ENCODE results near the gene ABL2.

ABL2 gene

DNA sequence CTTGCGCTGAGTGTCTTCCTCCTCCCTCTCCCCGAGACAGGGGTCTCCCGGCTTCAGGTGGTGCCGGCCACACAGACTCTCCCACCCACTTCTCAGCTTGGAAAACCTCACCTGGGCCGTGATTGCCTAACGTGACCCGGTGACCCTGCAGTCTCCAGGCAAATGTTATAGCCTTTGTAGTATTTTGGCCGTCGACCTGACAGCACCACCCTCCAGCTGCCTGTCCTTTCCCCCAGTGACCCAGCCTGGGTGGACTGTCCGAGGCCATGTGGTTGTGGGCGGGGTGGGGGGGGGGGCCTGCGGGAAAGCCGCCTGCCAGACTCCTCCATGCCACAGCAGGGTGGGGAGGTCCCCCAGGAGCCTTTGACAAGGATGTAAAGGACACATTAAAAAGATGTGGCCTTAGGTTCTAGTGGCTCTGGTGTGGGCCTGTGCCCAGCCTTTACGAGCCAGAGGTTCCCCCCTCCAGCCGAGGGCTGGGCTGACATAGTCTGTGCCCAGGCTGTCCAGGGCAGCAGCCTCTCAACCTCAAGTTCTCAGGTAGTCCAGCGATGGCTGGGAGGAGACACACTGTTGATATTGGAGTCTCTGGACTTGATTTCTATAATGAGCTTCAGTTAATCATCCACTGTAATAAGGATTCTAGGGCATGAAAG lies 139.5 kb downstream of the ABL2 start:
- no peak for ATAC-seq

DNA sequence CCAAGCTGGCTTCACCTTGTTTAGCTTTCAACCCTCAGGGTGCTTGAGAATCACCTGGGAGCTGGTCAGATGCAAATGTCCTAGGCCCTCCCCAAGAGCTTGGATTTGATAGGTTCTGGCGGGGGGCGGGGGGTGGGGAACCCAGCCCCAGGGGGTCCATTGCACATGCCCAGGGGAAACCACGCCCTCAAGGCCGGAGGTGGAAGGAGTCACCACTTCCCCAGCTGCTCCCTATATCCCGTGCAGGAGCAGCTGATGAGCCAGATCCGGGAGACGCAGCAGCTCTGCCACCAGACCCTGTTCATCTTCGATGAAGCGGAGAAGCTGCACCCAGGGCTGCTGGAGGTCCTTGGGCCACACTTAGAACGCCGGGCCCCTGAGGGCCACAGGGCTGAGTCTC lies 141.8 kb downstream of the ABL2 start:
- no peak for ATAC-seq

DNA sequence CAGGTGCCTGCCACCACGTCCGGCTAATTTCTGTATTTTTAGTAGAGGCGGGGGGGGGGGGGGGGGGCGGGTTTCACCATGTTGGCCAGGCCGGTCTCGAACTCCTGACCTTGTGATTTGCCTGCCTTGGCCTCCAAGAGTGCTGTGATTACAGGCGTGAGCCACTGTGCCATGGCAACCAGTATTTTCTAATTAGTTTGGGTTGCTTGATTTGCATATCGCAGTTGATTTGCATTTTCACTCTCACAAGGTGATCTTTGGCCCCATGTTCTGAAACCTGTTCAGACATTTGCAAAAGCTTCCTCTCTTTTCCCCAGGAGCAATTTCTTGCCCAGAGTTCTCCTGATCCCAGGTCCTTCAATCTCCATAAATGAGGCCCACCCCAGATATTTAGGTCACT lies 145.9 kb downstream of the ABL2 start:
- no peak for ATAC-seq

DNA sequence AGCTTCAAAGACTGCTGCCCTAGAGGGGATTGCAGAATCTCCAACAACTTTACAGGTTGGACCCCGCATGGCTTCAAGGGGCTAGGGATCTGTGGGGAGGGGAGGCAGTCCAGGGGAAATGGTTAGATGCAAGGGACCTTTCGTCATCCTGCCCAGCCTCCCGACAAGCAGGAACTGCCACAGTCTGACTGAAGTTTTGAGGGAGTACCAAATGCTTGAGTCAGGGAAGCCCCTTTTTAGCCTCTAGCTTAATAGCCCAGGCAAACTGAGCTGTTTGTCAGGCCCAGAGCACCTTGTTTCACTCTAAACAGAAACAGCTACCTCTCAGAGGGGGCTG lies 146.5 kb downstream of the ABL2 start:
- no peak for ATAC-seq

DNA sequence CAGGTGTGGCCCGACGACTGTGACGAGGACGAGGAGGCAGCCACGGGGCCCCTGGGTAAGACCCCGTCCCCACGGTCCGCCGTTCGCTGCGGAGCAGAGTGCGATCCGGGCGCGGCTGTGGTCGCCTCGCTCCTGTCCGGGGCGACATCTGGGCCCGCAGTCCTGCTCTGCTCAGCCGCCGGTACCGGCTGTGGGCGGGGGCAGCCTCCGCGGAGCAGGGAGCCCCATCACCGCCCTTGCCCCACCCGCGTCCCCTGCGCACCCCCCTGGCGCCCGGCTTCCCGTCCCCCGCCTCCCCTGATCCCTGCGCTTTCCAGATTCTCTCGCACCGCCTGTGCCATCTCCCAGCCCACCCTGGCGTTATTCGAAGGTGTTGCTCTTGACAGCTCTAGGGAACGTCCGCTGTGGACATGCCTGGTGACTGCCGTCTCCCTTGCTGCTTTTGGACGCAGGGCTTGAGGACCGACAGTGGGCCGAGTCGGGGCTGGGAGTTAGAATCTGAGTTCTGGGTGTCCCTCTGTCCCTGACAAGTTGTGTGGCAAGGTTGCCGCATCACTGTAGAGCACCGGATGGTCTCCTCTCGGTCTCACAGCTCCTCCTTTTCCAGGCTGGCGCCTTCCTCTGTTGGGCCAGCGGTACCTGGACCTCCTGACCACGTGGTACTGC lies 147.0 kb downstream of the ABL2 start:
- ATAC-seq, result peak; percentile 6 to 26

DNA sequence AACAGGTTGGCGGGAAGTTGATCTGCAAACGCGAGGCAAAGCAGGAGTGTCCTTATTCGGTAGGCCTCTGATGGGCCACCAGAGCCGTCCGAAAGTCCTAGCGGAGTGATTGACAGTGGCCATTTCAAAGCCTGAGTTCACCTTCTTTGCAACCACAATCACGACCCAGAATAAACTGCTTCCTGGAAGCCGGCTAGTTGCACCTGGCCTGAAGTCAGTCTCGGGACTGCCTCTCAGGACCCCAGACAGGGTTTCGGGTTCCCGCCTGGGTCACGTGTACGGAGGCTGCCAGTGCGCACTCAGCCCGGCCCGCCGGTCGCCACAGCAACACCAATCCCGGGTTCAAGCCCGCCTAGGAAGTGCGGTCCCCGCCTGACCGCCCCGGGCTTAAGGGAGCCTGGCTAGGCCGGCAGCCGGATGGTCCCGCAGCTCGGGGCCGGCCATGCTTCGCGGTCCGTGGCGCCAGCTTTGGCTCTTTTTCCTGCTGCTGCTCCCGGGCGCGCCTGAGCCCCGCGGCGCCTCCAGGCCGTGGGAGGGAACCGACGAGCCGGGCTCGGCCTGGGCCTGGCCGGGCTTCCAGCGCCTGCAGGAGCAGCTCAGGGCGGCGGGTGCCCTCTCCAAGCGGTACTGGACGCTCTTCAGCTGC lies 147.7 kb downstream of the ABL2 start, which contains the start of gene TOR3A:
Gene TOR3A (plus strand): TSS at position 384 of the 646 bp plus-strand sequence. CDS start 59 bp downstream, at position 443.
- ATAC-seq, result peak; percentile 85 to 88

DNA sequence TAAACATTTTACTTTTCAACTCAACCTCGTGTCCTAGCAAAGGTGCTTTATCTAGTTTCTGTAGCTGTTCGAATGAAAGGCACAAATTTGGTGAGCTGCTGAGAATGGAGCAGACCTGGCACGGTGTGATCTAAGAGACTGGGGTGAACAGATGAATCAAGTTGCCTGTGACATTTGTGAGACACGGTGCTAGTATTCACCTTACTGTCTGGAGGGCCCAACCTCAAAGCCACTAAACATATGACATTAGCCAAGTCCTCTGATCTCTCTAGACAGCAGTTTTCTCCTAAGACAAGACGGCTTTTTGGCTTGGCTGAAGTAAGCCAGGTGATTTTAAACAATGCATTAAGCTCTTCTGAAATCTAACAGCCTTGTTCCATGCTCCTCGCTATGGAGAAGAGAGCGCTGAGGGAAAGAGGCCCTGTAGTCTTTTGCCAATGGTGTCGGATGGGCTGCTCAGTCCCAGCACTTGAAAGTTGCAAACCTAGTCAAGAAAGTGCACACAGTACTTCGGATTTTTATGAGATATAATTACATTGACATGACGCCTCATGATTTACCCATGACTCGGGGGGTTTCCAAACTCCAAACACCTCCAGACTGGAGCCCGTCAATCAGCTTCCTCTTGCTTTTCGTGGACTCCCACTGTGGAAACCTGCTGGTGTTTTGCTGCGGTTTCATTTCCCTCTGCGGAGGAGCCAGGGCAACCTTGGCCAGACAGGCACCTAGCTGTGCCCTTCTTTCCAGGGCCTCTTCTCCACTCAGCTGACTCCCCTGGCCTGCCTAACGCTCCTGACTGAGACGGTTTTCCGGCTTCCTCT lies 148.4 kb downstream of the ABL2 start:
- ATAC-seq, result peak; percentile 26 to 44

DNA sequence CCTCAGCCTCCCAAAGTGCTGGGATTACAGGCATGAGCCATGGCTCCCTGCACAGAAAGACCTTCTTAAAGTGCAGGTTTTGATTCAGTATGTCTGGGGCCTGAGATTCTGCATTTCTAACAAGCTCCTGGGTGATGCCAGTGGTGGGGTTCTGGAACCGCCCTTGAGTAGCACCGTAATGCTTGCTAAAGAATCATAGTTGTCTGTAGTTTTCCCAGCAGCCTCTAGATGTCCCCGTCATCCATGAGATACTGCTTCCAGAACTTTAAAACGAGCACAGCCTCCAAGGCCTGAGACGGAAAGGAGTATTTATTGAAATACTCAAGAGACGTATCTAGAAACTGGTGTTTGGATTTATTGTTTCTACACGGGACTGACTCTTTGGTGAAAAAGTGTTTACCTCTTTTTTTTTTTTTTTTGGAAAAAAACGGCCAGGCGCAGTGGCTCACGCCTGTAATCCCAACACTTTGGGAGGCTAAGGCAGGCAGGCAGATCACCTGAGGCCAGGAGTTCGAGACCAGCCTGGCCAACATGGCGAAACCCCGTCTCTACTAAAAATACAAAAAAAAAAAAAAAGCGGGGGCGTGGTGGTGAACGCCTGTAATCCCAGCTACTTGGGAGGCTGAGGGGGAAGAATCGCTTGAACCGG lies 150.2 kb downstream of the ABL2 start:
- ATAC-seq, result peak in 1 of 2 donors; percentile 8

DNA sequence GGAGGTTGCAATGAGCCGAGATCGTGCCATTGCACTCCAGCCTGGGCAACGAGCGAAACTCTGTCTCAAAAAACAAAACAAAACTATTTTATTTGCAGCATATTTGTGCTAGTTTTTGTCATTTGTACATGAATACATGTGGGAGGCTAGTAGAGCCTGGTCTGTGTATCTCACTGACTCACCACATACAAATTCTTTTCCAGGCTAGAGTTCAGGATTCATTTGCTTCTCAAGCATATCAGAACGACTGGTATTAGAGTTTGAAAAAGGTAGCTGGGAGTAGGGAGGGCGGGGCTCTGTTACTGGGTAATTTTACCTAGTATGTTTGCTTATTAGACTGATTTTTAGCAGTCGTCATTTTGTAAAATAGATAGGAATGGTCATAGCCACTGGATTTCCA lies 152.1 kb downstream of the ABL2 start:
- no peak for ATAC-seq

DNA sequence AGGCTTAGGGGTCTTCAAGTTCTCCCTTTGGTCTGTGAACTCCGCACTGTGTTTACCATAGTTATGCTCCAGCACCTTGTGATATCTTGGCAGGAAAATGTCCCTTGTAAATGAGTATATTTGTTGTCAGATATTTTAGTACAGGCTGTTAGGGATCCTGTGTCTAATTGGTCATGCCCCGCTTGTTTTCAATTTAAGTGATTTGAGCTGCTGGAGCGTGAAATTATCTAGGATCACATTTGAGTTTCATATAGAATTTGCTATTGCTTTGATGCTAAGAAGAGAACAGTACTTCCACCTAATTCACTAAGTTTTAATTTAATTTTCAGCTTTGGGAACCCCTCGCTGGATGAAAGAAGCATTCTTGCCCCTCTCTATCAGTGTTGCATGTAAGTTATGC lies 163.0 kb downstream of the ABL2 start:
- ATAC-seq, result no peak

DNA sequence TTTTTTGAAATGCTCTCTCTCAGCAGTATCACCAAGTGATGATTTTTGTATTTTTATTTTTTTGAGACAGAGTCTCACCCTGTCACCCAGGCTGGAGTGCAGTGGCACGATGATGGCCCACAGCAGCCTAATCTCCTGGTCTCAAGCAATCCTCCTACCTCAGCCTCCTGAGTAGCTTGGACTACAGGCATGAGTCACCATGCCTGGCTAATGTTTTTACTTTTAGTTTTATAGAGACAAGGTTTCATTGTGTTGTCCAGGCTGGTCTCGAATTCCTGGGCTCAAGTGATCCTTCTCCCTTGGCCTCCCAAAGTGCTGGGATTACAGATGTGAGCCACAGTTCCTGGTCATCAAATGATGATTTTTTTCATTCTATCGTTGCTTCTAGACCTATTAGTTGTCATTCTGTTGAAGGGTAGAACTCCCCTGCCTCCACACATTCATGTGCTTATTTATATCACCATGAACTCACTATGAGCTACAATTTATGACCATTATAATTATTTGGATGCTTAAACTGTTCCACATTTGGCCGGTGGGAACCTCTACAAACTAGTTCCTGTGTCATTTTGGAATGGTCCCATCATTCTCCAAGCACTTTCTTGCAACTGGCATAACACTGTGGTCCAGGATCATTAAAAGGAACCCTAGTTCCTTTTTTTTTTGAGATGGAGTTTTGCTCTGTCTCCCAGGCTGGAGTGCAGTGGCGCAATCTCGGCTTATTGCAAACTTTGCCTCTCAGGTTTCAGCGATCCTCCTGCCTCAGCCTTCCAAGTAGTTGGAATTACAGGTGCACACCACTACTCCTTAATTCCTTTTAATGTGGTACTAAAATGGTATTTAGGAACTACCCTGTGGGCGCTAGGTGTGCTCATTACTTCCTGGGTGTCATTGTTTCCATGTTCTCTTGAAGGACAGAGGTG lies 167.9 kb downstream of the ABL2 start:
- no peak for ATAC-seq

DNA sequence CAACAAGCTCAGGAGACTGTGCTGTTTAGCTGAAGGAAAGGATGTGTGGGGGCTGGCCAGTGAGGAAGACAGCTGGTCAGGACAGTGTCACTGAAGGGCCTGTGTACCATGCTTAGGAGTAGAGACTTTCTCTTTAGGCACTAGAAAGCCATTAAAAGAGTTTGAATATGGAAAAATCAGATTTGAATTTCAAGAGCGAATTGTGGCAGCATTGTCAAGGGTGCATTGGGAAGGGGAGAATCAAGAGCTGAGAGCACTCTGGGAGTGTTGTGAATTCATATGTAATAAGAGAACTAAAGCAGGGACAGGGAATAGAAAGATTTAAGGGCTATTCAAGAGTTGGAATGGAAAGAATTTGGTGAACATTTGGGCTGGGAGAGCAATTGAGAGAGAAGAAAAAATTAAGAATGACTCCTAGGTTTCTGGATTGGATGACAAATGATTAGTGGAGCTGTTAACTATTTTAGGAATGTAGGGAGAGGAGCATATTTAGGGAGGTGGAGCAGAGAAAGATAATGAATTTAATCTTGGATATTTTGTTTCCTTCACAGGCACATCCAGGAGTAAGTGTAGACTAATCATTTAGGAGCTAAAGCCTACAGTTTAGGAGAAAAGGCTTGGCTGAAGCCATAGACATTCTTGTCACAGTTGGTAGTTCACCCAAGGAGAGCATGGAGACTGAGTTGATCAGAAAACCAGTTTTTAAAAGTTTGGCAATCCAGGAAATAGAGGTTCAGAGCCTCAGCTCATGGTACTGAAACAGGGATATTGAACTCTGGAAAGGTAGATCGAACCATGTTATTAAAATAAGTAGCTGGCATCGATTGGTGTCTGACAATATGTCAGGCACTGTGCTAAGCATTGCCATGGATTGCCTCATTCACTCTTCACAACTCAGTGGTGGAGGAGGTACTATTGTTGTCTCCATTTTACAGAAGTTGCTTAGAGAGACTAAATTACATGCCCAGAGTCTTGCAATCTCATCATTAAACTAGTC lies 170.7 kb downstream of the ABL2 start:
- no peak for ATAC-seq

DNA sequence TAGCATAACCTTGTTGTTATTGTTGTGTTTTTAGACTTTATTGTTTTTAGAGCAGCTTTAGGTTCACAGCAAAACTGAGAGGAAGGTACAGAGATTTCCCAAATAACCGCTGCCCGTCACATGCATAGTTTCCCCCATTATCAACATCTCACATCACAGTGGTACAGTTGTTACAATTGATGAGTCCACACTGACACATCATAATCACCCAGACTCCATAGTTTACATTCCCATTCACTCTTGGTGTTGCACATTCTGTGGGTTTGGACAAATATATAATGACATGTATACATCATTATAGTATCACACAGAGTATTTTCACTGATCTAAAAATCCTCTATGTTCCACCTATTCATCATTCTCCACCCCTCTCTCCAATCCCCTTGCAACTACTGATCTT lies 173.5 kb downstream of the ABL2 start:
- ATAC-seq, result no peak

DNA sequence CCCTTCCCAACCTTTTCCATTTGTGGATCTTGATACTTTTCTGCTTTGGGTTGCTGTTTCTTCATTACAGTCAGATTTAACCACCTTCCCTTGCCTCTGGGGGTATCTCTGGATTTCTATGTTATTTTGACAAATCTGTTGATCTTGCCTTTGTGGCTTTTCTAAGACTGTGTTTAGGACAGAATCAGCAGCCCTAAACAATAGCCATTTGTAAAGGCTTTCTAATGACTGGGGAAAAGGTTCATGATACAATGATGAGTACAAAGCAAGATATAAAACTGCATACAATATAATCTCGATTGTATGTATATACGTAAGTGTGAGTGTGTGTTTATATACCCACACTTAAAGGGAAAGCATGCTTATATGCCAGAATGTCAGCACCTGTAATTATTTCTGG lies 176.0 kb downstream of the ABL2 start:
- ATAC-seq, result no peak

DNA sequence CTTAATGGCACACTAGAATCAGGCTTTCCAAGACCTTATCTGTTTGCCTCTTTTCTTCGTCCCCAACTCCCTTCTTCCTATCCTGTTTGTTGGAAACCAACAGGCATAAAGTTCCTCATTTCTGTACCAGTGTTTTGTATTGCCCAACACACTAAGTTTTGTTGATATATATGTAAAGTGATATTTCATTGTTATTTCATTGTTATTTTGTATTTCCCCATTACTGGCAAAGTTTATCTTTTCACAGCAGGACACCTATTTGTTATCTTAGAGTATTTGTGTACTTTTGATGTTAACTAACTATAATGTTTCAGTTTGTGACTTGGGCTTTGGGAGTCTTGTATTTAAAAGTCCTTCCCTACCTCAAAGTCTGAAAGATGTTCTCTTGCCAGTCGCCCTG lies 176.7 kb downstream of the ABL2 start:
- ATAC-seq, result no peak
